HG03565 (cell line): ENCODE results near the gene NEURL3.
"Not testable (repeated sequence)": the region's sequence is repeated elsewhere in the genome, so short reads cannot be mapped to it uniquely, and the experiment has no call there.

Experiments
- ATAC-seq: cut with Tn5 transposase; IDR thresholded peaks from one replicate; pipeline ENCODE4 v1.9.1; 2021; ENCODE audit warnings: mild to moderate bottlenecking, moderate library complexity; ENCODE audit not compliant: unreplicated experiment

The NEURL3 gene

GRCh38 chr2:96505231-96505889 is at the start of gene NEURL3:
TSS of gene NEURL3 (minus strand) at chr2:96505357. CDS start at chr2:96505286, 71 bp downstream.
- no peak for ATAC-seq

- ATAC-seq: no peak
Measured at GRCh38 chr2:96554293-96555145, 49.4 kb upstream of the NEURL3 start.

GRCh38 chr2:96553957-96554292 is 48.8 kb upstream of the NEURL3 start:
- ATAC-seq: not testable (repeated sequence)

- no peak for ATAC-seq
Measured at GRCh38 chr2:96553176-96553956, 48.2 kb upstream of the NEURL3 start.

- ATAC-seq: no peak
Measured at GRCh38 chr2:96552315-96553175, 47.4 kb upstream of the NEURL3 start.

GRCh38 chr2:96551605-96552314 is 46.6 kb upstream of the NEURL3 start:
- no peak for ATAC-seq

- ATAC-seq: no peak
Measured at GRCh38 chr2:96550787-96551604, 45.8 kb upstream of the NEURL3 start.

GRCh38 chr2:96549967-96550786 is 45.0 kb upstream of the NEURL3 start:
- no peak for ATAC-seq

- ATAC-seq: no peak
Measured at GRCh38 chr2:96549466-96549785, 44.3 kb upstream of the NEURL3 start.

- ATAC-seq: no peak
Measured at GRCh38 chr2:96548558-96549465, 43.7 kb upstream of the NEURL3 start.

- ATAC-seq: no peak
Measured at GRCh38 chr2:96547731-96548171, 42.6 kb upstream of the NEURL3 start.

GRCh38 chr2:96547203-96547641 is 42.1 kb upstream of the NEURL3 start:
- no peak for ATAC-seq

GRCh38 chr2:96546797-96547196 is 41.6 kb upstream of the NEURL3 start:
- ATAC-seq: no peak

- no peak for ATAC-seq
Measured at GRCh38 chr2:96546321-96546720, 41.2 kb upstream of the NEURL3 start.

- ATAC-seq: no peak
Measured at GRCh38 chr2:96542357-96542977, 37.3 kb upstream of the NEURL3 start.

GRCh38 chr2:96541398-96542152 is 36.4 kb upstream of the NEURL3 start:
- ATAC-seq: no peak
